Measurements from ENCODE around the gene ZNF480.
"Not testable (repeated sequence)": the region's sequence is repeated elsewhere in the genome, so short reads cannot be mapped to it uniquely, and the experiment has no call there.

ZNF480 gene

GRCh38 chr19:52296773-52297600, at the start of gene ZNF480:
Gene ZNF480 (plus strand): TSS chr19:52297169. CDS start chr19:52300413, 3,244 bp downstream.
- peak; percentile 70 to 71 for DNase-seq

GRCh38 chr19:52248241-52248640, 48.7 kb upstream of the ZNF480 start:
- peak; percentile 56 to 64 for DNase-seq

- DNase-seq = no peak
Observed at GRCh38 chr19:52258426-52258825, 38.5 kb upstream of the ZNF480 start.

- DNase-seq = peak in 1 of 2 experiments; percentile 5
Observed at GRCh38 chr19:52265556-52265955, 31.4 kb upstream of the ZNF480 start.

GRCh38 chr19:52269338-52270261, 27.4 kb upstream of the ZNF480 start, which contains the start of gene ZNF766:
Gene ZNF766 (plus strand): TSS chr19:52269587. CDS start chr19:52269614, 27 bp downstream.
- DNase-seq = peak; percentile 95 to 98

GRCh38 chr19:52270266-52270885, 26.6 kb upstream of the ZNF480 start:
- DNase-seq = no peak

- no peak for DNase-seq
Observed at GRCh38 chr19:52273301-52273700, 23.7 kb upstream of the ZNF480 start.

GRCh38 chr19:52274191-52274590, 22.8 kb upstream of the ZNF480 start:
- DNase-seq = no peak

GRCh38 chr19:52275988-52276387, 21.0 kb upstream of the ZNF480 start:
- DNase-seq = no peak

GRCh38 chr19:52277471-52277870, 19.5 kb upstream of the ZNF480 start:
- no peak for DNase-seq

GRCh38 chr19:52286256-52286655, 10.7 kb upstream of the ZNF480 start:
- DNase-seq = no peak

- DNase-seq = no peak
Observed at GRCh38 chr19:52291781-52292180, 5.2 kb upstream of the ZNF480 start.

GRCh38 chr19:52292946-52293345, 4.0 kb upstream of the ZNF480 start:
- not testable (repeated sequence) for DNase-seq

GRCh38 chr19:52296400-52296772, 583 bp upstream of the ZNF480 start:
- DNase-seq = no peak

GRCh38 chr19:52297601-52298364, 814 bp downstream of the ZNF480 start:
- no peak for DNase-seq

- no peak for DNase-seq
Observed at GRCh38 chr19:52307275-52307674, 10.3 kb downstream of the ZNF480 start.

GRCh38 chr19:52322429-52322828, 25.5 kb downstream of the ZNF480 start:
- no peak for DNase-seq

- no peak for DNase-seq
Observed at GRCh38 chr19:52331757-52332156, 34.8 kb downstream of the ZNF480 start.

- no peak for DNase-seq
Observed at GRCh38 chr19:52335768-52336116, 38.8 kb downstream of the ZNF480 start.

- peak; percentile 86 for DNase-seq
Observed at GRCh38 chr19:52336117-52336790, 39.3 kb downstream of the ZNF480 start, which contains the start of gene ZNF610. Gene ZNF610 (plus strand): TSS chr19:52336243. CDS start chr19:52349173, 12,930 bp downstream.

GRCh38 chr19:52336791-52337381, 39.9 kb downstream of the ZNF480 start:
- DNase-seq = no peak

Data from stimulated activated CD4-positive, alpha-beta T cell treated with anti-CD3 and anti-CD28 coated beads, Interleukin-4, amount 100 ng/mL, for 4 hours (primary cell).